ENCODE results near the gene SMIM32. TPM values are rescaled to one million over a fixed set of nuclear protein-coding genes. Genes with fewer than 3 reads are reported as not detected.
A peak's percentile ranks its signal among the peaks of the same experiment; 100 is the strongest.

Gene SMIM32
- polyA plus RNA-seq, 5 donors, result 0.25 to 0.50 (median 0.34) TPM

DNA sequence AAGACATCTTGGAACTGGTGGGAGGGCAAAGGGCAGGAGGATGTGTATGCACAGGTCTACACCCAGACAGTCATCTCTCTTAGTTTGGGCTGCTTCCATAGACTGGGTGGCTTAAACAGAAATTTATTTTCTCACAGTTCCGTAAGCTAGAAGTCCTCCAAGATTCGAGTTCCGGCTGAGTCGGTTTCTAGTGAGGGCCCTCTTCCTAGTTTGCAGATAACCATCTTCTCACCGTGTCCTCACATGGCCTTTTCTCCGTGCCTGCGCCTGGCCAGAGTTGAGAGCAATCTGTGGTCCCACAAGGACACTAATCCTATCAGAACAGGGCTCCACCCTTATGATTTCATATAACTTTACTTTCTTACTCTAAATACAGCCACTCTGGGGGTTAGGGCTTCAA is 4.1 kb downstream of the SMIM32 start:
- no peak for DNase-seq

DNA sequence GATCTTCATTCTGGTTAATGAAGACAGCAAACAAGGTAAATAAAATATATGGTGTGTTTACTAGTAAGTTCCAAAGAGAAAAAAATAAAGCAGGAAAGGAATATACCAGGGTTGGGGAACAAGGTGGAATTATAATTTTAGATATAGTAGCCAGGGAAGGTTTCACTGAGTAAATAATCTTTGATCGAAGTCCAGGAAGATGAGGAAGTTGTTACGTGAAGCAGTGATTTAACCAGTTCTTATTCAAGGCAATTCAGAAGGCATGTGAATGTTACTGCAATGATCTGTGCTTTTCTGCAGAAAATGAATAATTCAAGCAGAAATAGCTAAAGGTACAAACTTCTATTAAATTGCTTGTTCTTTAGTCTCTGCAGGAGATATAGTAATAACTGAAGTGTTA is 6.2 kb downstream of the SMIM32 start:
- no peak for DNase-seq

DNA sequence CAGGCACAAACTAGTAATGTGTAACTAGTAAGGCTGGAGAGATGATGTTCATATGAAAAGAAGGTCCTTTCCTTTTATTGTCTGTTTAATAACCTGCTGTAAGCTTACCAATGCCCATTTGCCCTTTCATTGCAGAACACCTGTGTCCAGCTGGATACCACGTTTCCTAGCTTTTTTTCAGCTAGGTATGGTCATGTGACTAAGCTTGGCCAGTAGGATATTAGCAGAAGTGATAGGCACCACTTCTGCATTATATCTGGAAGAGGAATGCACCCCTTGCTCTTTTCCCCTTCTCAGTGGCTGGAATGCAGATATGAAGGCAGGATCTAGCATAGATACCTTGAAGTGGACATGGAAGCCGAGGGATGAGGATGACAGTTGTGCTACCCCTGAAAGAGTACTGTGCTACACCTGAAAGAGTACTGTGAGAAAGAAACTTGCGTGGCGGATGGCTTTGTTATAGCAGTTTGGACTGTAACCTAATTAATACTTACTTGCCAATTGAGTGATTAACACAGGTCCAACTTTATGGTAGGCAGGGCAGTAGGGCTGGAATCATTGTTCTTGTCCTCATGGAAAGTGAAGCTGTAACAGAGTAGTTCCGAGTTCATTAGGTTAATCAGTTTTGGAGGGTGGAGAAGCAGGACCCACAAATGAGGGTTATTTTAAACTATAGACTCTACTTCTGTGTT is 6.8 kb downstream of the SMIM32 start:
- no peak for DNase-seq

DNA sequence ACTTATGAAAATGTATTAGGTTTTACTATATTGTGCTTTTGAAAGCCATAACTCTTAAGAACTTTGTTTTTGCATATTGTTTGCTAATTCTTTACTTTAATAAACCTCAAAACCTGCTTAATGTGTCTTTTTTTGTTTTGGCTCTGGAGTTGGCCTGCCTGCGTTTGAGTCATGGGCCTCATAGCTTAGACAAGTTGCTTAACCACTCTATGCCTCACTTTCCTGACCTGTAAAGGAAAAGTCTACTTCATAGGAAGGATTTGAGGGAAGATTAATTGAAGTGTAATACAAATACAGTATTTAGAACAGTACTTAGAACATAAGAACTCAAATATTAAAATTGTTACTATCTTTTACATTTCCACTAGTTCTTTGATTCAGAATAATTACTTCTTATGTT is 10.3 kb downstream of the SMIM32 start:
- no peak for DNase-seq

DNA sequence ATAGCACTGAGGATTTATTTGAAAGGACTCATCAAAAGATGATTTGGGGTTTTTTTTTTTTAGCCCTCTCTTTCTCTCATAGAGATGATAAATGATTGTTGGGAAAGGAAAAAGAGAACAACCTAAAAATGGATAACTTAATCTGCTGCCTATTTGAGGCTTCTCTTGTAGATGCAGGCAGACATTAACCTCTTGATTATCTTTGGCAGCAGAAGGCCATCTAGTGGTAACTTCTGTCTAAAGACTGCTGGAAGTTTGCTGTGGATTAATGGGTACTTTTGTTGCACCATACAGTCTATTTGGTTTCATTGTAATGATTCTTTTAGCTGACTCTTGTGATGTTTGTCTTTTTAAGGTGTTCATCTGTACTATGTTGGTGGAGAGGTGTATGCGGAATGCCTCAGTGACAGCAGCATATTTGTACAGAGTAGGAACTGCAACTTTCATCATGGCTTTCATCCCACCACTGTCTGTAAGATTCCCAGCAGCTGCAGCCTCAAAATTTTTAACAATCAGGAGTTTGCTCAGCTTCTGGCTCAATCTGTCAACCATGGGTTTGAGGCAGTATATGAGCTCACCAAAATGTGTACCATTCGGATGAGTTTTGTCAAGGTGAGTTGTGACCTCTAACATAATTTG is 18.8 kb downstream of the SMIM32 start:
- peak in 1 of 2 donors; percentile 55 for DNase-seq

DNA sequence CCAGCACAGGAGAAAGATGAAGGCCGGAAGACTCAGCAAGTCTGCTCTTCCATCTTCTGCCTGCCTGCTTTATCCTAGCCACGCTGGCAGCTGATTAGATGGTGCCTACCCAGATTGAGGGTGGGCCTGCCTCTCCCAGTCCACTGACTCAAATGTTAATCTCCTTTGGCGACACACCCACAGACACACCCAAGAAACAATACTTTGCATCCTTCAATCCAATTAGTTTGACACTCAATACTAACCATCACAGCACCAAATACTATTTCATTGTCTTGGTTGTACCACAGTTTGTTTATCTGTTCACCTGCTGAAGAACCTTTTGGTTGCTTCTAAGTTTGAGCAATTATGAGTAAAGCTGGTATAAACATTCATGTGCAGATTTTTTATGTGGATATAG is 23.7 kb downstream of the SMIM32 start:
- DNase-seq, result no peak

DNA sequence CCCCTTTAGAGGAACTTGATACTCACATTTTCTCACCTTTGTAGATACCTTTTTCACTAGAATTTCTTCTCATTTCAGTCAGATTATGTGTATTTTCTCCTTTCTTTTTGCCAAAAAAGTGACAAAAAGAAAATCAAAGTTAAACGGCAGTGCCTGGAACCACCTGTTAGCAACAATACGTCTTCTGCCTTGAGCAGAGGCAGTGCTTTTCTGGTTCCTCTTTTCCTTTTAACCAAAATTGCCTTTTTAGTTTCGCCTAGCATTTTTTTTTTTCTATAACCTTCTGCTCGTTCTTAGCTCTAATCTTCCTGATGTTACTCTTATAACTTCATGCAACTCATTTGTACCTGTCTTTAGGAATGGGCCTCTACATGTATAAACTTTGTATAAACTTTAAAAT is 26.1 kb downstream of the SMIM32 start:
- no peak for DNase-seq

DNA sequence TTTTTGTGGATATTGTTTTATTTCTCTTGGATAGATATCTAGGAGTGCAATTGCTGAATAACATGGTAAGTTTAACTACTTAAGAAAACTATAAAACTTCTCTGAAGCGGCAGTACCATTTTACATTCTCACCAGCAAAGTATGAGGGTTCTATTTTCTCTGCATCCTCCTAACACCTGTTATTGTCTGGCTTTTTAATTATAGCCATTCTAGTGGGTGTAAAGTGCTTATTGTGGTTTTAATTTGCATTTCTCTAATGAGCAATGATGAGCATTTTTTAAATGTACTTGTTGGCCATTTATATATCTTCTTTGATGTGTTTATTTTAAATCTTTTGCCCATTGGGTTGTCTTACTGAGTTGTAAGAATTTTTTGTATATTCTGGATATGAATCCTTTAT is 28.7 kb downstream of the SMIM32 start:
- DNase-seq, result no peak

DNA sequence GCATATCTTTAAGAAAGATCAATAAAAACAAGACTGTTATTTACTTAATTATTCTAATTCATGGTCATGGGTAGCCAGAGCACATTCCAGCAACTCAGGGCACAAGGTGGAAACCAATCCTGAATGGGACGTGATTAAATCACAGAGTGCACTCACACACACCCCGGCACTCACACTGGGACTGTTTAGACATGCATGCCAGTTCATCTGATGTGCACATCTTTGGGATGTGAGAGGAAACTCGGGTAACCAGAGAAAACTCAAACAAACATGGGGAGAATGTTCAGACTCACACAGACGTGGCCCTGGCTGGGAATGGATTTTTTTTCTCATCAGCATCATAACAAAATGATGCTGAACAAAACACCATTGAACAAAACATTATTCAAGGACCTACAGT is 31.0 kb downstream of the SMIM32 start:
- no peak for DNase-seq

DNA sequence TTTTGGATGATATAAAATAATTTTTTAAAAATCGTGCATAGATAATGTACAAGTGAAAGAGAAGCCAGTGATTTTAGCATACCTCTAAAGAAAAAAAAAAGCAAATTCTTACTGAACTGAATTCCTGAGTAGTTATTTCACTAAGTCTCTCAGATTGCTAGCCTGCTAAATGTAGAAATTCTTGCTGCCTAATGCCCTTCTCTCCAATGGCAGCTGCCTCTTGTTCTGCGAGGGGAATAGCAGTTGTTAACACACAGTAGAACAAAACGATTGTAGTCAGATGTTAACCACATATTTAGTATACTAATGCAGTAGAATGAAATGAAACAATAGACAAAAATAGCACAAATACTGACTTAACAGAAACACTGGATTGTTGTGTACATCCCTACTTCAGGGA is 33.5 kb downstream of the SMIM32 start:
- no peak for DNase-seq

DNA sequence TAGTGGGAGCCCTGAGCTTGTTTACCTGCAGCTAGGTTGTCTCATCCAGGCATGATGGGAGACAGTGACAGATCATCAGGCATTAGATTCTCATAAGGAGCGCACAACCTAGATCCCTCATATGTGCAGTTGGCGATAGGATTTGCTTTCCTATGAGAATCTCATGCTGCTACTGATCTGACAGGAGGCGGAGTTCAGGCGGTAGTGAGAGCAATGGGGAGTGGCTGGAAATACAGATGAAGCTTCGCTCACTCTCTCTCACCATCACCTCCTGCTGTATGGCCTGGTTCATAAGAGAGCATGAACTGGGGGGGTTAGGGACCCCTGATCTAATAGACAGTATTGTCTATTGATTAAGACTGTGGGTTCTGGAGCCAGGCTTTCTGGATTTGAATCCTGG is 35.4 kb downstream of the SMIM32 start:
- no peak for DNase-seq

DNA sequence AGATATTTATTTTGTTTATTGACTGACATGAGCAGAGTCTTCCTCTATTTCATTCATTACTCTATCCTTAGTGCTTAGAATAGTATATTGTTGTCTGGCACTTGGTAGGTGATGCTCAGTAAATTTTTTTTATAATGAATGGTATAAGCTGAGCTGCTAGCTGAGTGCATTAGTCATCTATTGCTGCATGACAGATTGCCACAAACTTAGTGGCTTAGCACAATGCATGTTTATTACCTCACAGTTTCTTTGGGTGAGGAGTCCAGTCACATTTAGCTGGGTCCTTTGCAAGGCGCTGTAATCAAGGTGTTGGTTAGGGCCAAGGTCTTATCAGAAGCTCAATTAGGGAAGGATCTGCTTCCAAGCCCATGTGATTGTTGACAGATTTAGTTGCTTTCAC is 37.2 kb downstream of the SMIM32 start:
- no peak for DNase-seq

DNA sequence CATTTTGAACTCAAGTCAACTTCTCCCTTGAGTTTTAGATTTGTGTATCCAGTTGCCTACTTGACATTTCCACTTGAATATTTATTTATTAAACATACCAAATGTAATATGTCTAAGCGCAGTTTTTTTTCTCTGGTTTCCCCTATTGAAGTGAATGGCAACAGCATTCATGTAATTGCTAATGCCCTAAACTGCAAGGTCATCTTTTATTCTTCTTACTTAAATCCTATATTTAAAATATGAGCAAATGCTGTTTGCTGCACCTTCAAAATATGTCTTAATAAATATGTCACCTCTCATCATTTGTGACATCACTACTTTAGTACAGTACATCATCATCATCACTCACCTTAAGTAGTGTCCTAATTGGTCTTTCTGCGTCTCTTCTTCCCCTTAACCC is 37.9 kb downstream of the SMIM32 start:
- no peak for DNase-seq

DNA sequence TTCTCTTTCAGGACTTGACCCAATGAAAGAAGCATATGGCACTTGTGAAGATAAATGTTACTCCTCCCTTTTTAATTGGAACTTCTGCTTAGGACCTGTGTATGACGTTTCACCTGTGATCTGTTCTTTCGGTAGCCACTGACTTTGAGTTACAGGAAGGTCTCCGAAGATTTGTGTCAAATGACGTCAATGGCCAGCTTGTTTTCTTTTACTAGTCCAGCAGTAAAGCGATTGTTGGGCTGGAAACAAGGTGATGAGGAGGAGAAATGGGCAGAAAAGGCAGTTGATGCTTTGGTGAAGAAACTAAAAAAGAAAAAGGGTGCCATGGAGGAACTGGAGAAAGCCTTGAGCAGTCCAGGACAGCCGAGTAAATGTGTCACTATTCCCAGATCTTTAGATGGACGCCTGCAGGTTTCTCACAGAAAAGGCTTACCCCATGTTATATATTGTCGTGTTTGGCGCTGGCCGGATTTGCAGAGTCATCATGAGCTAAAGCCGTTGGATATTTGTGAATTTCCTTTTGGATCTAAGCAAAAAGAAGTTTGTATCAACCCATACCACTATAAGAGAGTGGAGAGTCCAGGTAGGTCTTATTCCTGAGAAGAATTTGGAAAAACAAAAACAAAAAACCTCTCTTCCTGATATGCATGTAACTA is 39.3 kb downstream of the SMIM32 start:
- DNase-seq, result no peak

DNA sequence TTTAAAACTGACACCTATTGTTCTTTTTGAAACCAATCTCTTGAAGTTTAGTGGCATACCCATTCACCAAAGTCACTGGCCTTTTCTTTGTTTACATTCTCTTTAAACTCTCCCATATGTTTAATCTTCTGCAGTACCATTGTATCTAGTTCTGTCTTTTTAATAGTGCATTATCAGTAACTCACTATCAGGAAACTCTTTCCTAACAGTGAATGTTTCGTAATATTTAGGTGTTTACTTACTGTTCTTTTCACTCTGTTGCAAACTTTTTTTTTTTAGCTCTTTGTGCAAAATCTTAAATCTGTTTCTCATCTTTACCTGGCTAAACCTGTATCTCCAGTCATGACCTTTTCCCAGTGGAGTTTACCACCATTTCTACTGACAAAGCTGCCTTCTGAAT is 43.1 kb downstream of the SMIM32 start:
- no peak for DNase-seq

DNA sequence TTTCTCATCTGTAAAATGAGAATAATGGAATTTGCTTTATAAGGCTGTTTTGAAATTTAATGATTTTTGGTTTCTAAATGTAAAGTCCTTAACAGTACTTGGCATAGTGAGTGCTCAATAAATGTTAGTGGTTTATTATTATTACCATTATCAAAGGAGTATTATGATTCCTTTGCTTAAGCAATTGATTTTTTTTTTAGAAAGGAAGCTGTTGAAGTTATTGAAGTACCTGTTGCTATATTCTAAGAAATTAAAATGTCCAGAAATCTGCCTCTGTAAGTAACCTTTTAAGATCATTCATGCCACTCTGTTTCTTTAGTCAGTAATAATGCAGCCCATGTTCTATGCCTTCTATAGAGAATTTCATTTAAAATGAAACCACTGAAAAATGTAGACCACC is 45.3 kb downstream of the SMIM32 start:
- no peak for DNase-seq

DNA sequence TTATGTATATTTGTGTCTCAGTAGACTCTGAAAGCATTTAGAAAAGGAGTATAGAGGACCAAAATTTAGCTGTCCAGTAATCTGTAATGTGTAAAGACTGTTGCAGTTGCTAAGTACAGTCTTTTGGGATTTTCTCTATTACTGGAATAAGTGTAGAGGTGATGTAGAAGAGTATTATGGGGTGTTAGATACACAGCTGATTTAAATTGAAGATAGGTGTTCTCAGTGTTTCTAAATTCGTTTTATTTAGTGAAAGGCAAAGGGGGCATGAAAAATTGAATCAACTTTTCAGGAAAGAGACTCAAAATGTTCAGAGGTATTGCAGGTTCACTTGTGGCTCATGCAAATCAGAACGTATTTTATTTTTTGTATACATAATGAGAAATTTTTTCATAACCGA is 46.8 kb downstream of the SMIM32 start:
- no peak for DNase-seq

DNA sequence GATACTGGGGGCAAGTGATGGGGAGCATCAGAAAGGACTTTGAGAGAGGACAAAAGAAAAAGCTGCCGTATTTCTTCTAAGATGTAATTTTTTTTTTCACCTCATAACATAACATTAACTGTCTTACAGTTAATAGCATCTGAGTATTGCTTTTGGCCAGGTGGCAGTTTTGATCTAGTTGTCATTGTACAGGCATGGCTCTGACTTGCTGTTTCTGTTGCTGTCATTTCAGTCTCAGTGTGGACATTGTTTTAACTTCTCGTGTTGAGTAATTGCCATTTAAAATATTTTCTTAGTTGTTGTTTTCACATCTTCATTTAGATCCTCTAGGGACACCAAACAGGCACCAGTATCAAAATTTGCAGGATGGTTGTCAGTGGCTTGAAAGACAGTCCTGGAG is 47.9 kb downstream of the SMIM32 start:
- no peak for DNase-seq

DNA sequence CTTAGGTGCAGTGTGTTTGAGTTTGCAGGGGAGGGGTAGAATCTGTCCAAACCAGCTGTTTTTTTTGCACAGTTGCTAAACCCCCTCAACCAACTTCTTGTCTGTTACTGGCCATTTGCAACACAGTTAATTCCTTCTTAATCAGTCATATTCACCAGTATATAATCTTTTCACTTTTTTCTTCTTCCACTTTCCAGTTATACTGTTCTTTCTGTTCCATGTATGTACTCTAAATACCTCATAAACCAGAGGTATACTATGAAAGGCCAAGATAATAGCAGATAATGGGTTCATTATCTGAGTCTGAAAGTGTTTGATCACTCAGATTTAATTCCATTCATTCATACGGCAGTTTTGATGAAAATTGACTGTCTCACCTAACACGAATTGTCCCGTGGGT is 49.2 kb downstream of the SMIM32 start:
- no peak for DNase-seq

DNA sequence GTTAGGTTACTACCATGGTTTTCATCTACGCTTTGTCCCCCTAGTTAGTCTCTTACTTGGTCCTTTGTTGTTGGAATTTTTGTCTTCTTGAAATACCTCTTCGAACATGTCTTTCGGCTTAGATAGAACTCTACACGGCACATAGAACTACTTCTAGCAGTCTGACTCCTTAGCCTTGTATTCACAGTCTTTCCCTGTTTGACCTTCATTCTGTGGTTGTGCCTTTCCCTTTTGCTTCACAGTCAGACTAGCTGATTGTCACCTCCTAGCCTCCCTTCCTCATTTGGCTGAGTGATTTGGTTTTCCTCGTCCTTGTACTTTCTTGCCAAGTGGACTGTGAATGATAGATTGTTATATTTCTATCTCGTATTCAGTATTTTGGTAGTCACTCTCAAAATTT is 49.6 kb downstream of the SMIM32 start:
- DNase-seq, result no peak

DNA sequence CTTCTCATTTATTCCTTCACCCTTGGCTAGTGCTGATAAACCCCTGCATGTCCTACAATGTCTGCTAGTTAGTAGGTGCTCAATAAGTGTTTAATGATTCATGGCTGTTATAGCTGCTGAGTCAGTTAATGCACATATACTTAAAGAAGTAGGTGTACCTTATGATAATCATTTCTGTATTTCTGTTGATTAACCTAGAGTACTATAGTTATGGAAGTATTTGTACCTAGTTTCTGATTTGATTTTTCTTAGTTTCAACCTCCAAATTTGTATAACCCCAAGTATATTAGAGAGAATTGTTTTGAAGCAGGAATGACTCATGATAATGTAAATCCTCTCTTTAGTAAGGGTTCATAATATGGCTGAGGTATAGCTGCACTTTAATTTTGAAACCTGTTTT is 51.4 kb downstream of the SMIM32 start:
- DNase-seq, result no peak
